Measurements from ENCODE around the gene ACTA2. TPM values are rescaled to one million over a fixed set of nuclear protein-coding genes. Genes with fewer than 3 reads are reported as not detected.
"Not testable (repeated sequence)": the region's sequence is repeated elsewhere in the genome, so short reads cannot be mapped to it uniquely, and the experiment has no call there.

Gene ACTA2
- total RNA-seq, 3 donors from 2014 or later = 87.9 to 1,054 (median 1,036) TPM

GRCh38 chr10:88933564-88933963 is 19.0 kb downstream of the ACTA2 start:
- H3K4me1 ChIP-seq = peaks cover 0 to 4% of the 10 kb centered on the region in 2 donors
- intact Hi-C loops (cut with DNase I; ENCODE audit: low total_unique reads) = loop anchor here (10.0 kb wide), 1 partner anchor 99 kb away; no protein-coding TSS in a partner anchor
- DNase-seq (ENCODE audit: low spot score in 2 of 2) = no peak
- no peak overlapping the region for H3K4me3 ChIP-seq
- TF ChIP-seq POLR2A (IDR thresholded peaks at IDR 0.05) (no peak), POLR2AphosphoS5 (IDR thresholded peaks at IDR 0.05) (no peak), CTCF (IDR thresholded peaks at IDR 0.05) (no peak)
- no peaks in the 10 kb centered on the region for H3K9me3 ChIP-seq
- H3K27me3 ChIP-seq = no peaks in the 10 kb centered on the region
- no peaks in the 10 kb centered on the region for H3K36me3 ChIP-seq
- peak overlapping the region; percentile 33 to 62 for H3K27ac ChIP-seq

- TF ChIP-seq POLR2AphosphoS5 (IDR thresholded peaks at IDR 0.05) = peak; percentile 54 to 61 (median 55)
- TF ChIP-seq CTCF (IDR thresholded peaks at IDR 0.05) = peak; percentile 95 to 97 (median 96)
- TF ChIP-seq POLR2A (IDR thresholded peaks at IDR 0.05) = no peak
- H3K36me3 ChIP-seq = no peaks in the 10 kb centered on the region
- peaks cover 0 to 4% of the 10 kb centered on the region in 2 donors for H3K4me1 ChIP-seq
- H3K9me3 ChIP-seq = no peaks in the 10 kb centered on the region
- intact Hi-C loops (cut with DNase I; ENCODE audit: low total_unique reads) = loop anchor here (10.0 kb wide), 1 partner anchor 98 kb away; no protein-coding TSS in a partner anchor
- no peaks in the 10 kb centered on the region for H3K27me3 ChIP-seq
- peak overlapping the region; percentile 33 to 62 for H3K27ac ChIP-seq
- no peak overlapping the region for H3K4me3 ChIP-seq
- peak in 1 of 2 donors; percentile 82 for DNase-seq (ENCODE audit: low spot score in 2 of 2)
Measured at GRCh38 chr10:88932539-88933256, 19.9 kb downstream of the ACTA2 start.

- peak overlapping the region; percentile 33 to 62 for H3K27ac ChIP-seq
- H3K4me3 ChIP-seq; DNase-seq (ENCODE audit: low spot score in 2 of 2); H3K9me3 ChIP-seq; H3K4me1 ChIP-seq; H3K27me3 ChIP-seq; H3K36me3 ChIP-seq: not testable (repeated sequence)
- intact Hi-C loops (cut with DNase I; ENCODE audit: low total_unique reads) = loop anchor here (10.0 kb wide), 1 partner anchor 97 kb away; no protein-coding TSS in a partner anchor
Measured at GRCh38 chr10:88932029-88932428, 20.5 kb downstream of the ACTA2 start.

- no peaks in the 10 kb centered on the region for H3K36me3 ChIP-seq
- H3K4me3 ChIP-seq = no peak overlapping the region
- H3K4me1 ChIP-seq = peaks cover 0 to 4% of the 10 kb centered on the region in 2 donors
- no peaks in the 10 kb centered on the region for H3K27me3 ChIP-seq
- H3K9me3 ChIP-seq = no peaks in the 10 kb centered on the region
- no peak for DNase-seq (ENCODE audit: low spot score in 2 of 2)
- intact Hi-C loops (cut with DNase I; ENCODE audit: low total_unique reads) = loop anchor here (10.0 kb wide), 1 partner anchor 97 kb away; no protein-coding TSS in a partner anchor
- peak overlapping the region in 1 of 2 donors; percentile 62 for H3K27ac ChIP-seq
- TF ChIP-seq POLR2A (IDR thresholded peaks at IDR 0.05) (no peak), POLR2AphosphoS5 (IDR thresholded peaks at IDR 0.05) (no peak), CTCF (IDR thresholded peaks at IDR 0.05) (no peak)
Measured at GRCh38 chr10:88931548-88931947, 21.0 kb downstream of the ACTA2 start.

- H3K36me3 ChIP-seq = no peaks in the 10 kb centered on the region
- no peak for DNase-seq (ENCODE audit: low spot score in 2 of 2)
- no peak overlapping the region for H3K27ac ChIP-seq
- intact Hi-C loops (cut with DNase I; ENCODE audit: low total_unique reads) = no loop called here
- H3K4me3 ChIP-seq = no peak overlapping the region
- no peaks in the 10 kb centered on the region for H3K27me3 ChIP-seq
- H3K9me3 ChIP-seq = no peaks in the 10 kb centered on the region
- TF ChIP-seq POLR2A (IDR thresholded peaks at IDR 0.05) = no peak
- peaks cover 4% of the 10 kb centered on the region in 2 donors for H3K4me1 ChIP-seq
Measured at GRCh38 chr10:88928254-88928653, 24.3 kb downstream of the ACTA2 start.

GRCh38 chr10:88927416-88927690 is 25.2 kb downstream of the ACTA2 start:
- intact Hi-C loops (cut with DNase I; ENCODE audit: low total_unique reads) = no loop called here
- H3K36me3 ChIP-seq = no peaks in the 10 kb centered on the region
- H3K4me3 ChIP-seq = no peak overlapping the region
- H3K4me1 ChIP-seq = peaks cover 2 to 4% of the 10 kb centered on the region in 2 donors
- TF ChIP-seq POLR2A (IDR thresholded peaks at IDR 0.05) (no peak), CTCF (IDR thresholded peaks at IDR 0.05) (no peak), POLR2AphosphoS5 (IDR thresholded peaks at IDR 0.05) (no peak)
- no peaks in the 10 kb centered on the region for H3K27me3 ChIP-seq
- peak overlapping the region; percentile 27 to 41 for H3K27ac ChIP-seq
- DNase-seq (ENCODE audit: low spot score in 2 of 2) = no peak
- H3K9me3 ChIP-seq = no peaks in the 10 kb centered on the region
